SK-N-SH (cell line): ENCODE data around the gene CIC.

Experiments used
- CHD2 ChIP-seq: fragments of 150-350 bp; IDR thresholded peaks from 2 replicates; pipeline ENCODE4 v1.6.1; 2018; ENCODE audit warnings: low read length; ENCODE audit not compliant: partially characterized antibody
- CTCF ChIP-seq: fragments of 200-600 bp; sonication (generic); IDR thresholded peaks from 2 replicates; pipeline ENCODE4 v1.6.1; 2017; ENCODE audit warnings: antibody characterized with exemption, mild to moderate bottlenecking, moderate library complexity
- EP300 ChIP-seq, 2 experiments: IDR thresholded peaks; 2 replicates each; pipeline versions ENCODE4 v1.4.0 to v1.6.1; 2012; ENCODE audit warnings: borderline replicate concordance in 1 of 2, low read depth in 1 of 2, low read length in 1 of 2
- EZH2phosphoT487 ChIP-seq: fragments of 200-600 bp; sonication (generic); IDR thresholded peaks from 2 replicates; pipeline ENCODE4 v1.6.1; 2017; ENCODE audit warnings: low read depth, mixed run types, mild to moderate bottlenecking, antibody characterized with exemption, moderate library complexity, borderline replicate concordance
- FOXM1 ChIP-seq: IDR thresholded peaks from 2 replicates; pipeline ENCODE4 v1.4.0; 2012; ENCODE audit warnings: low read depth, mild to moderate bottlenecking
- MAX ChIP-seq: IDR thresholded peaks from 2 replicates; pipeline ENCODE4 v1.4.0; 2012; ENCODE audit warnings: low read depth
- NFIC ChIP-seq: IDR thresholded peaks from 2 replicates; pipeline ENCODE4 v1.4.0; 2012; ENCODE audit warnings: borderline replicate concordance
- POLR2AphosphoS5 ChIP-seq: IDR thresholded peaks from 2 replicates; pipeline ENCODE4 v1.6.1; 2012; ENCODE audit warnings: low read depth, low read length
- RAD21 ChIP-seq: IDR thresholded peaks from 2 replicates; pipeline ENCODE4 v1.6.1; 2012; ENCODE audit warnings: mild to moderate bottlenecking, low read length
- RFX5 ChIP-seq: IDR thresholded peaks from 2 replicates; pipeline ENCODE4 v1.6.1; 2012; ENCODE audit warnings: mild to moderate bottlenecking, improper control_type of control experiment, low read length
- SMC3 ChIP-seq: IDR thresholded peaks from 2 replicates; pipeline ENCODE4 v1.6.1; 2012; ENCODE audit warnings: low read depth, low read length, improper control_type of control experiment
- TAF1 ChIP-seq: IDR thresholded peaks from 2 replicates; pipeline ENCODE4 v1.6.1; 2012; ENCODE audit warnings: low read depth, mild to moderate bottlenecking, low read length, moderate library complexity, borderline replicate concordance
- USF2 ChIP-seq: fragments of 150-350 bp; IDR thresholded peaks from 2 replicates; pipeline ENCODE4 v1.6.1; 2017; ENCODE audit warnings: antibody characterized with exemption, low read length, low read depth, borderline replicate concordance
- YY1 ChIP-seq: IDR thresholded peaks from 2 replicates; pipeline ENCODE4 v1.4.0; 2012; ENCODE audit warnings: low read depth, mild to moderate bottlenecking

- TF ChIP-seq CTCF (peak; percentile 34), MAX (no peak), RAD21 (no peak), SMC3 (no peak), FOXM1 (no peak), TAF1 (no peak), EP300 (IDR thresholded peaks at IDR 0.05; ENCODE audit: borderline replicate concordance in 1 of 2, low read depth in 1 of 2, low read length in 1 of 2) (no peak), RFX5 (no peak), EZH2phosphoT487 (no peak), CHD2 (no peak), YY1 (no peak), POLR2AphosphoS5 (no peak), NFIC (no peak), USF2 (no peak)
These were observed 57.1 kb downstream of the CIC start for GRCh38 chr19:42325896-42326771.
